GM12892 (cell line): ENCODE data around the gene CCDC74B.
"Not testable (repeated sequence)": the region's sequence is repeated elsewhere in the genome, so short reads cannot be mapped to it uniquely, and the experiment has no call there.

Experiments
- DNase-seq: peaks from one replicate; pipeline ENCODE4 v3.0.0; 2011; ENCODE audit not compliant: insufficient read length
- FAIRE-seq: peaks from 2 replicates; lab custom pipeline; 2011; peaks lifted over from hg19 to GRCh38; lab: Jason Lieb, UNC
- POLR2A ChIP-seq: IDR thresholded peaks from 2 replicates; pipeline ENCODE4 v1.6.1; 2011; ENCODE audit warnings: low read depth, low read length, control low read depth
- POLR2AphosphoS5 ChIP-seq: IDR thresholded peaks from 2 replicates; pipeline ENCODE4 v1.6.1; 2011; ENCODE audit warnings: low read depth, low read length, control low read depth
- TAF1 ChIP-seq: IDR thresholded peaks from 2 replicates; pipeline ENCODE4 v1.6.1; 2011; ENCODE audit warnings: low read depth, mild to moderate bottlenecking, control low read depth, low read length, borderline replicate concordance

CCDC74B gene

DNA sequence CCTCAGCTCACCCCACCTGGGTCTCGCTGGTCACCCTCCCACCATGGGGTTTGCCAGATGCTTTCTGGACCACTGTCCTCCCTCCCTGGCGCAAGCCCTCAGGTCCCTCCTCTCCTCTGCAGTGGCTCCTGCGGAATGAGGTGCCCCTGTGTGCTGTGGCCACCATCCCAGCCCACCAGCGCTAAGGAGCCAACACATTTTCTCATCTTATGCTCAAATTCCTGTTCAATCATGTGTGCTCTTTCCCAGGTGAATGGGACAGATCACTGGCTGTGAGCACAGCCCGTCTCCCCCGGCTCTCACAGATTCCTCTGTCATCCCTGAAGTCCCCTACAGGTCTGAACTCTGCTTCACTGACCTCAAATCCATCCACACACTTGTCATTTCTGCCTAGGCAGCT, 15.2 kb upstream of the CCDC74B start:
- DNase-seq, result no peak
- no peak for TF ChIP-seq TAF1
- TF ChIP-seq POLR2AphosphoS5, result no peak
- no peak for TF ChIP-seq POLR2A
- FAIRE-seq, result no peak

DNA sequence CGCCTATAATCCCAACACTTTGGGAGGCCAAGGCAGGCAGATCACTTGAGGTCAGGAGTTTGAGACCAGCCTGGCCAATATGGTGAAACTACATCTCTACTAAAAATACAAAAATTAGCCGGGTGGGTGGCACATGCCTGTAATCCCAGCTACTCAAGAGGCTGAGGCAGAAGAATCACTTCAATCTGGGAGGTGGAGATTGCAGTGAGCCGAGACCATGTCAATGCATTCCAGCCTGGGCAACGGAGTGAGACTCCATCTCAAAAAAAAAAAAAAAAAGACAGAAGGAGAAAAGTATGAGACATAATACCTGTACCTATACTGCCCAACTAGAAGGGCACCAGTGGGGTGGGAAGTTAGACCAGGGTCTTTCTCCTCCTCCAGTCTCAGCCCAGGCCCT, 14.5 kb upstream of the CCDC74B start:
- DNase-seq, FAIRE-seq: not testable (repeated sequence)

DNA sequence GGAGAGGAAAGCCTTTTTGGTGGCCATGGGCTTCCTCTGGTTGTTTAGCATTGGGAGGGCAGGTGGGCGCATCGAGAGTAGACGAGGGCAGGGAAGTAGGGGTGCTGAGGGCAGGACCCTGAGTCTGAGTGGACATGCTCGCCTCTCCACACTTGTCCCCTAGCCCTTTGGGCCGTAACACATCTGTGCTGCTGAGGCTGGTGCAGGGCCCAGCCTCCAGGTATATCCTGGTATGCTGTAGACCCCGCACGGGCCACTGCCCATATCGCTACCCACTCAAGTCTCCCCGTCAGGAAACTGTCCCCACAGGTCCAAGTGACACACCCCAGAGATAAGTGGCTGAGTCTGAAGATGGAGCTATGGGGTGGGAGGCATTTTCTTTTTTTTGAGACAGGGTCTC, 13.7 kb upstream of the CCDC74B start:
- FAIRE-seq, result no peak
- DNase-seq, result no peak
- TF ChIP-seq POLR2AphosphoS5 (no peak), TAF1 (no peak), POLR2A (no peak)

DNA sequence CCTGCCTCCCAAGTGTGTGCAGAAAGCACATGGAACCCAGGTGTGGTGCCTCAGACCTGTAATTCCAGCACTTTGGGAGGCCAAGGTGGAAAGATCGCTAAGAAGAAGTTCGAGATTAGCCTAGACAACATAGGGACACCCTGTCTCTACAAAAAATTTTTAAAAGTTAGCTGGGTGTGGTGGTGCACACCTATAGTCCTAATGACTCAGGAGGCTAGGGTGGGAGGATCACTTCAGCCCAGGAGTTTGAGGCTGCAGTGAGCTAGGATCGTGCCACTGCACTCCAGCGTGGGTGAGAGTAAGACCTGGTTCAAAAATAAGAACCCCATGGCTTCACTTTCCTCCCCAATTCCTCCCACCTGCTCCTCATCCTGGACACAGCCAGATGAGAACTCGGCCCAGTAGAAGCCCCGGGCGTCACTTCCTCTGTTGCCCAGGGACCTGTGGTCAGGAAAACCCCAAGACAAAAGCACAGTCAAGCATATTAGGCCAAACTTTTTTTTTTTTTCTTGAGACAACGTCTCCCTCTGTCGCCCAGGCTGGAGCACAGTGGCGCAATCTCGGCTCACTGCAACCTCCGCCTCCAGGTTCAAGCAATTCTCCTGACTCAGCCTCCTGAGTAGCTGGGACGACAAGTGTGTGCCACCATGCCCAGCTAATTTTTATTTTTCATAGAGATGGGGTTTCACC, 13.1 kb upstream of the CCDC74B start:
- peak; percentile 91 for FAIRE-seq
- DNase-seq, result not testable (repeated sequence)

DNA sequence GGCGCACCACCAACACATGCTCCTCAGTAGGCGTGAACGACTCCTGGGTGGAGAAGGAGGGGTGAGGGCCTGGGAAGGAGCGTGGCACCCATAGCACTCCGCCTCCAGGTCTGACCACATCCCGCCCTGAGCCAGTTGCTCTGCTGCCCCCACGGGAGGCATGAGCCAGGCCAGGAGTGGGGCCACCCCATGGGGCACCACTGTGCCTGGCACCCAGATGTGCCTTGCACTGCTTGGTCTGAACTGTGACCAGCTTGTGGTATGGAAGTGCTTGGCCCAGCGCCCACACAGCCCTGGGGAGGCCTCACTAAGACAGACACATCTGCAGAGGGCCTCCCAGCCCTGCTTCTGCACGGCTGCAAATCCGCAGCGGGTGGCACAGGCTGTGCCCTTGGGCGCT, 12.4 kb upstream of the CCDC74B start:
- not testable (repeated sequence) for DNase-seq
- peak; percentile 46 for FAIRE-seq

DNA sequence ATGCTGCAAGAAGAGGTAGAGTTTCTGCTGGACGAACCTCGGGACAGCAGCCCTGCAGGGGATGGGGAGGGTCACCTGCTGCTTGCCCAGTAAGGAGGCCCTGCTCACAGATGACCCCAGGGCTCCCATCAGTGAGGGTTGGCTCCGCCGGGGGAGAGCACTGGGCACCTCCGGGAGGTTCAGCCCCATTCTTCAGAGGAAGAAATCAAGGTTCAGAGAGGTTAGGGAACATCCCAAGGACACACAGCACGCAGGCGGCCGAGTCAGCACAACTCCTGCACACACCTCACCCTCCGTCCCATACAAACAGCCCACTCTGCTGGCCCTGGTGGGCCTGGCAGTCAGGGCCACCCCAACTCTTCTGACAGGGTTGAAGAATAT, 11.7 kb upstream of the CCDC74B start:
- TF ChIP-seq POLR2AphosphoS5 (no peak), POLR2A (no peak; the same call in 1 of the 2 replicates), TAF1 (no peak)
- DNase-seq, result no peak
- no peak for FAIRE-seq

DNA sequence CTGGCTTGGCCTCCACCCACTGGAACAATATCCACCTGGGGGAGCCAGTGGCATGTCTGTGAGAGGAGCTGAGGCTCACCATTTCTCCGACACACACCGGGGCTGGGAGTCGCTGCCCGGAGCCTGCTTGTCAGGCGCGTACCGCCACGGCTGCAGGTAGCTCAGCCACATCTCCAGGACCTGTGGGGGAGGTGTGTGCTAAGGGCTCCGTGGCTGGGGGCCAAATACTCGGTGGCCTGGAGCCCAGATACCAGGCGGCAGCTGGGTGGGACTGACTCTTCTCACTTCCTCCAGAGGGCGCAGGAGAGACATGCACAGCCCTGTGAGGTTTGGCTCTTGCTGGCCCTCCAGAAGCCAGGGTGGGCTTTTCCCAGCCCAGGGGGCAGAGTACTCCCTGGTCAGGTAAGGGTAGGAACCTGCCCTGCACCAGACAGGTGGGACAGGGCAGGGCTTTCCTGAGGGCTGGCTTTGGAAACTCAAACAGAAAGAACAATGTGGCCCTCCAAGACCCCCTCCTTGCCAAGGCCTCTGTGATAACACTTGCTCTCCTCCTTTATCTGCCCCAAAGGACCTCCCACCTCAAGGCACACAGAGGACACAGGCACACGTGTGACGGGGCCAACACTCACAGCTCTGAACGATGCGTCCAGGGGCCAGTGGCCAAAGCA, 11.2 kb upstream of the CCDC74B start:
- FAIRE-seq, result peak; percentile 88

DNA sequence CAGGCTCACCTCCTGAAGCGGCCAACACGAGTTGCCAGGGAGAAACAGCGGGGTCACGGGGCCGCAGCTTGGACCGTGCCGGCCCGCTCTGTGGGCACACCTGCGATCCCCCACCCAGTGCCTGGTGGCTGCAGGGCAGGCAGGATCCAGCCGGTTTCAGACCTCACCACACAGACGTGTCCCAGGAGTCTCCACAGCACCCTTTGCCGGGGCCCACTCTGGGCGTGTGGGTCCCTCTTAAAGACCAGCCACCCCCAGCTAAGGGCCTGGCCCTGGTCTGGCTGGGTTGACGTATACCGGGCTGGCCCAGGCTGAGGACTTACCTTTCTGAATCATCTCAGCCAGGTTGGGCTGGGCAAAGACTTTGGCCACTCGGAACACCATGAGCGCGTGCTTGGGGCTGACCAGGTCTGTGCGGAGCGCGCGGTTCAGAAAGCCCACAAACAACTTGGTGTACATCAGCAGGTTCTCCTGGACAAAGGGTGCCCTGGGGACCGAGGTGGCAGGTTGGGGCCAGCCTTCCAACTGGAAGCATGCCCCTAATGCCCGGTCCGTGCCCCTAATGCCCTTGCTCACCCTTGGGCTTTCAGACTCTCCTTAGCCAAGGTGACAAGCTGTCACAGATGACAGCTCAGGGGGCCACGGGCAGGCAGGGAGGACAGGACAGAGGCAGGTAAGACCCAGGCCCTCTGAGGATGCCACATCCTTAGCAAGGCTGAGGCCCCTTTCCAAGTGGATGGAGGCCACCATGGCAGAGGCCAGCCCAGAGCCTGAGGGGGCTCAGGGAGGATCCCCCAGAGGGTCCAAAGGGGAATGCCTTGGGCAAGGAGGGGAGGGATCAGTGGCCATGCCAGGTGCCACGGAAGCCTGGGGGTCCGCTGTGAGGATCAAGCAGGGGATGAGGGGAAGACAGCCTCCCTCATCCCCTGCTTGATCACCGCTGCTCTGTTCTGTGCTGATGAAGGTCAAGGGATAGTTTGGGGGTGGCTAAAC, 10.2 kb upstream of the CCDC74B start:
- TF ChIP-seq POLR2A (no peak), POLR2AphosphoS5 (no peak), TAF1 (no peak)
- no peak for FAIRE-seq
- DNase-seq, result no peak

More for the DNA sequence above, 11.2 kb upstream of the CCDC74B start:
- DNase-seq, result not testable (repeated sequence)

DNA sequence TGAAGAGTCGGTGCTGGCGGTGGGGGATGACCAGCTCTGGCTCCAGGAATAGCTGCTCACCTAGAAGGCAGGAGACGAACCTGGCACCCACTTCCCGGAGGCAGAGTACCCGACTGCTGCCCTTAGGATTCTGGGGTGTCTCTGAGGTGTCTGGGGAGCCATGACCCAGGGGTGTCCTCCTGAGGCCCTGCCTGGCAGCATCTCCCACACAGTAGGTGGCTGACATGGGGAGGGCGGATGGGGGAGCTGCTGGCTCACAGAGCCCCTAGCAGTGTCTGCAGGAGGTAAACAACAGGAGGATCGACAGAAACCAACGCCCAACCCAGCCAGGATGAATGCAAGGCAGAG, 9.5 kb upstream of the CCDC74B start:
- FAIRE-seq, result not testable (repeated sequence)

DNA sequence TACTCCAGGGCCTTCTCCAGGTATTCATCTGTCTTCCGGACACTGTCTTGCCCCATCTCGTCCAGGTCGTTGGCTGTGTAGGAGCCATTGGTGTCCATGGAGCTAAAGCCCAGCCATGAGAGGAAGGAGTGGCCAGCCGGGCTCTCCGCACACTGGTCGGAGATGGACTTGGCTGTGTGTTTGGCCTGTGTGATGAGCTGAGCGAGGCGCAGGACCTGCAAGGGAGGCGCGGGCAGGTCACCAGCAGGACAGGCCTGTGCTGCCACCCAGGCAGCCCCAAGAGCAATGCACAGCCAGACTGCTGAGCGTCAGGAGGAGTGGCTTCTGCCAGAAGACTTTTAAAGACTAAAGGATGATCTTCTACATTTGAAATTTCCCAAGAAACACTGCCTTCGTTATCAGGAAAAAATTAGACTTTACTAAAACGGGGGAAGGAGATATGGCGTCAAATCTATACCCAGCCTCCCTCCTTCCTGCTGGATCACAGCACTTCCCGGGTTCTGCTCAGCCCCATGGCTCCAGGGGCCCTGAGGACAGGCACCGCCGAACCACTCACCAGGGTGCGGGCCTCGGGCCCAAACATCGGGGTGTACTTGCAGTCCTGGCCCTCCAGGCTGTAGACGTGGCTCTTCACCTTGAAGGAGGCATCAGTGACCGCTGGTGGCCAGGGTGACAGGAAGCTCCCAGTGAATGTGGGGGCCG, 9.0 kb upstream of the CCDC74B start:
- not testable (repeated sequence) for FAIRE-seq, DNase-seq

More for the DNA sequence above, 9.5 kb upstream of the CCDC74B start:
- DNase-seq, result not testable (repeated sequence)

DNA sequence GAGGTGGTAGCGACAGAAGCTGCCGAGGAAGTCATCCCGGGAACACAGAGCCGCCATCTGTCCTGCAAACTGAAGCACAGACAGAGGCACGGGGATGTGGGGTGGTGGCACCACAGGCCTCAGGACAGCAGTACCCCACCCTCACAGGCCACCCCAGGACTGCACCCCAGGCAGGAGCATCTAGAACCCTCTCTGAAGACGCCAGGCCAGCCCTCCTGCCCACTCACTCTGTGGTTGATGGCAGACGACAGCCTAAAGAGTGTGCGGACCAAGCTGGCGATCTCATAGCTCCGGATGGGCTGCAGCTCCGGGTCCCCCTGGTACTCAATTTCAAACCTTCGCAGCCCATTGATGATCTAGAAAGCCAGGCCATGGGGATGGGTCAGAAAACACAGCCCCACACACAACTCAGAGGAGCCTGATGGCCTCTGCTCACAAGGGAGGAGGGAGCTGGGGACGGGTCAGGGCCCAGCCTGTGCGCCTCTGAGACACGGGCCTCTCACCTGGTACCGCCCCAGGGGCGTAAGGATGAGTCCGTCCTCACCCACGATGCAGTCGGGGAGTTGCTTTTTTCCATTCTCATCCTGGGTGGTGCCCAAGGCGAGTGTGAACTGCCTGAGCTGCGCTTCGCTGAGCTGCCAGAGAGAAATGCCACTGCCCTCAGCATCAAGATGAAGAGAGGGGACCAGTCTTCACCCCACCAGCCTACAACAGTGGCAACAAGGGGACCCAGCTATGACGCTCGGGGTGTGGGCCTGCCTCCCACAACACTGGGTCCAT, 8.1 kb upstream of the CCDC74B start:
- no peak for FAIRE-seq
- DNase-seq, result no peak
- no peak for TF ChIP-seq POLR2AphosphoS5
- TF ChIP-seq POLR2A, result no peak
- no peak for TF ChIP-seq TAF1

DNA sequence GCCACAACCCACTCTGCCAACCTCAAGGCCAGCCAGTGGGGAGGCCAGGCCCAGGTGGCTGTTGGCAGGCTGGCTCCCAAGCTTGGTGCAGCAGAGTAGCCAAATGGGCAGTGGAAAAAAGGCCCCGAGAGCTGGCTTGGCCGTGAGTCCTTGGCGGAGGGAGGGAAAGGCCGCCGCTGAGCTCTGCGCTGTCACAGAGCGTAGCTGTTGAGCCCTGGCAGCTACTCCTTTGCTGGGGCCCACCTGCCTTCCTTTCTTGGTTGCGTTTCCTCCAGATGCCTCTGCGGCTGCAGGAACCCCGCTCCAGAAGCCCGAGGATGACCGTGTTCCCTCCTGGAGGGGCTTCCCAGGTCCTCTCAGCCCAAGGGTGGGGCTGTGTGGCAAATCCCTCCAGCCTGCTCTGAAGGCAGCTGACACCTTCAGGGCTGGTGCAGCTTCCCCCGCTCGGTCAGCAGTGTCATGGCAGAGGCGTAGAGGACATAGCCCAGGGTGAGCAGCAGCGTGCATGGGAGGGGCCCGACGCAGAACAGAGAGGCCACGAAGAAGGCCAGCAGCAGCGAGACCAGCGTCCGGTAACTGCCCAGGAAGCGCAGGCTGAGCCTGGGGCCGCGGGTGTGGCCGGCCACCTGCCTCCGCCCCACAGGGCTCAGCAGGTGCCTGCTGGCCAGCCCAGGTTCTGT, 7.4 kb upstream of the CCDC74B start:
- DNase-seq, FAIRE-seq: not testable (repeated sequence)

DNA sequence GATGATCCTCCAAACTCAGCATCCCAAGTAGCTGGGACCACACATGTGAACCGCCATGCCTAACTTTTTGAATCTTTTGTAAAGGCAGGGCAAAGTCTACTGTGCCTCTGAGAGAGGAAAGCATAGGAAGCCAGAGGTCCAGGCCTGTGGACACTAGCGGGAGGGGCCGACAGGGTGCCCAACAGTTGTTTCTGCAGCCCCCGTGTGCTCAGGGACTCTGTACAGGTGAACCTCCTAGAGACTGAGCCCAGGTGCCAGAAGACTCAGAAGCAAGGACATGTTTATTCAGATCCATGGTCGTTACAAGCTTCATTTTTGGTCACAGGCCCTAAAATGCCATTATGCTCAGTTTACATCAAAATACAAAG, 6.2 kb upstream of the CCDC74B start:
- FAIRE-seq, DNase-seq: not testable (repeated sequence)
